B cell (primary cell): Measurements from ENCODE around the gene EYA4. TPM values are rescaled to one million over a fixed set of nuclear protein-coding genes. Genes with fewer than 3 reads are reported as not detected.

Experiments used
- ATAC-seq: fragments of 200-7000 bp; cut with Tn5 transposase; one replicate; pipeline ENCODE4 v1.10.0; 2021; ENCODE audit warnings: low read depth, mild to moderate bottlenecking, moderate number of reproducible peaks, moderate library complexity
- CTCF ChIA-PET: fragments of 350-600 bp; sonication (Branson Sonifier 250); formaldehyde crosslinking; loops from one replicate; lab custom pipeline; 2021; ENCODE audit warnings: antibody characterized with exemption, inconsistent platforms; lab: Charles Lee
- POLR2A ChIA-PET: fragments of 350-600 bp; sonication (Branson Sonifier 250); formaldehyde crosslinking; loops from one replicate; lab custom pipeline; 2021; ENCODE audit warnings: antibody characterized with exemption; lab: Charles Lee
- DNase-seq: peaks from one replicate; pipeline ENCODE4 v3.0.0; 2013
- H2AFZ ChIP-seq: 2 replicates; pipeline ENCODE4 v1.6.1; 2012; ENCODE audit warnings: mild to moderate bottlenecking, low read depth, low read length; ENCODE audit not compliant: insufficient read depth, poor library complexity, severe bottlenecking
- H3K27ac ChIP-seq, 2 donors: 1 replicate in 1 of 2; 2 replicates in 1 of 2; pipeline ENCODE4 v1.5.1; 2012 to 2013; ENCODE audit warnings: low read length in 2 of 2, mild to moderate bottlenecking in 2 of 2, moderate library complexity in 1 of 2
- H3K27me3 ChIP-seq, 4 experiments: fragments of 200-600 bp in 1 of 4; sonication (generic) in 1 of 4; replicated peaks in 1 of 4; 1 replicate in 2 of 4; 2 replicates in 2 of 4; pipeline versions ENCODE4 v1.6.1 to v1.7.0; 2013 to 2016; ENCODE audit warnings: low read length in 3 of 4, mild to moderate bottlenecking in 2 of 4, mixed read lengths in 1 of 4, moderate library complexity in 1 of 4; ENCODE audit not compliant: insufficient read depth in 4 of 4, control insufficient read depth in 3 of 4; ENCODE audit errors: control extremely low read depth in 1 of 4
- H3K36me3 ChIP-seq, 2 experiments: replicated peaks in 1 of 2; 1 replicate in 1 of 2; 2 replicates in 1 of 2; pipeline versions ENCODE4 v1.6.1 to v1.7.1; 2013; ENCODE audit warnings: low read length in 1 of 2; ENCODE audit not compliant: insufficient read depth in 2 of 2, control insufficient read depth in 1 of 2; ENCODE audit errors: control extremely low read depth in 1 of 2, extremely low read depth in 1 of 2
- H3K4me1 ChIP-seq, 2 donors: fragments of 200-600 bp in 1 of 2; sonication (generic) in 1 of 2; 1 replicate in 1 of 2; 2 replicates in 1 of 2; pipeline versions ENCODE4 v1.5.1 to v1.6.1; 2013 to 2017; ENCODE audit warnings: low read length in 2 of 2; ENCODE audit not compliant: control insufficient read depth in 2 of 2, insufficient read depth in 2 of 2
- H3K4me2 ChIP-seq: replicated peaks from 2 replicates; pipeline ENCODE3; 2012; ENCODE audit warnings: mild to moderate bottlenecking, low read depth, low read length; ENCODE audit not compliant: poor library complexity, severe bottlenecking
- H3K4me3 ChIP-seq, 5 experiments: fragments of 200-600 bp in 1 of 5; sonication (generic) in 1 of 5; 1 replicate in 3 of 5; 2 replicates in 2 of 5; pipeline versions ENCODE4 v1.5.1 to v1.7.0; 2011 to 2016; ENCODE audit warnings: low read length in 4 of 5, mild to moderate bottlenecking in 4 of 5, low read depth in 2 of 5, control low read depth in 1 of 5, moderate library complexity in 1 of 5; ENCODE audit not compliant: insufficient read depth in 1 of 5; ENCODE audit errors: control extremely low read depth in 1 of 5, extremely low read depth in 1 of 5
- H3K79me2 ChIP-seq: fragments of 200-600 bp; sonication (generic); one replicate; pipeline ENCODE4 v1.6.0; 2016; ENCODE audit warnings: low read length; ENCODE audit not compliant: control insufficient read depth, insufficient read depth
- H3K9ac ChIP-seq: fragments of 200-600 bp; sonication (generic); 2 replicates; pipeline ENCODE4 v1.6.1; 2017; ENCODE audit warnings: mild to moderate bottlenecking, low read length, moderate library complexity
- H3K9me3 ChIP-seq, 3 donors: one replicate each; pipeline versions ENCODE4 v1.6.1 to v1.7.1; 2013; ENCODE audit warnings: low read length in 2 of 3; ENCODE audit not compliant: control insufficient read depth in 2 of 3, insufficient read depth in 1 of 3; ENCODE audit errors: control extremely low read depth in 1 of 3
- H4K20me1 ChIP-seq: 2 replicates; pipeline ENCODE4 v1.6.0; 2012; ENCODE audit warnings: mild to moderate bottlenecking, low read length; ENCODE audit not compliant: insufficient read depth, control insufficient read depth, poor library complexity, severe bottlenecking
- H3K27ac Mint-ChIP-seq: one replicate; pipeline ENCODE4 v1.8.0; 2021; ENCODE audit warnings: mixed read lengths
- H3K27me3 Mint-ChIP-seq: one replicate; pipeline ENCODE4 v1.8.0; 2021; ENCODE audit warnings: mixed read lengths
- H3K4me1 Mint-ChIP-seq: one replicate; pipeline ENCODE4 v1.8.0; 2021; ENCODE audit warnings: mixed read lengths
- H3K4me3 Mint-ChIP-seq: one replicate; pipeline ENCODE4 v1.8.0; 2021; ENCODE audit warnings: mixed read lengths
- H3K9me3 Mint-ChIP-seq: one replicate; pipeline ENCODE4 v1.8.0; 2022; ENCODE audit warnings: mixed read lengths; ENCODE audit not compliant: insufficient read depth
- CTCF ChIP-seq: fragments of 200-600 bp; IDR thresholded peaks from one replicate; pipeline ENCODE4 v1.8.0; 2022; ENCODE audit warnings: antibody characterized with exemption, mild to moderate bottlenecking
- EZH2 ChIP-seq: IDR thresholded peaks from 2 replicates; pipeline ENCODE4 v1.6.1; 2012; ENCODE audit warnings: borderline replicate concordance, low read depth, mild to moderate bottlenecking, moderate library complexity, low read length; ENCODE audit not compliant: insufficient read depth, poor library complexity, severe bottlenecking
- WGBS: methylation state at CpG from one replicate; pipeline ENCODE4 v1.1.5; 2013; ENCODE audit warnings: missing lambda C conversion rate; ENCODE audit not compliant: insufficient coverage; 5-methylcytosine and 5-hydroxymethylcytosine counted together
- intact Hi-C: fragments of 100-400 bp; cut with micrococcal nuclease; formaldehyde crosslinking; loops from one replicate; pipeline ENCODE4 v1.10.0; 2022
- polyA plus RNA-seq: library from polyadenylated mRNA; depleted of rRNA; stranded (reverse); fragments of >200 nt; gene quantifications from 2 replicates; pipeline ENCODE4 v1.2.3, GENCODE V29; 2012
- total RNA-seq, 2 donors: library from RNA; stranded (reverse); fragments of 120-200 nt in 1 of 2; gene quantifications; 1 replicate in 1 of 2; 2 replicates in 1 of 2; pipeline versions ENCODE4 v1.2.3 to v1.2.4, GENCODE V29; 2013 to 2022

Gene EYA4
- total and polyA plus RNA-seq, 2 donors (not counting 1 experiment from before 2014, with no cell fraction given): 0.49 TPM; not detected in 1

GRCh38 chr6:133432021-133432989 is 191.1 kb downstream of the EYA4 start:
- Mint-ChIP-seq H3K27me3 (no peaks in the 10 kb centered on the region), H3K9me3 (no peaks in the 10 kb centered on the region), H3K4me1 (no peaks in the 10 kb centered on the region), H3K4me3 (no peak overlapping the region), H3K27ac (no peak overlapping the region)
- POLR2A ChIA-PET: no interaction called here
- 88% methylated on average over 5 of the region's 9 CpGs for WGBS
- CTCF ChIA-PET: no interaction called here
- no peaks in the 10 kb centered on the region for H3K36me3 ChIP-seq
- no peaks in the 10 kb centered on the region for H3K4me1 ChIP-seq
- H3K9ac ChIP-seq: no peak overlapping the region
- H3K4me3 ChIP-seq: no peak overlapping the region
- no peak overlapping the region for H2AFZ ChIP-seq
- H4K20me1 ChIP-seq: no peaks in the 10 kb centered on the region
- no peaks in the 10 kb centered on the region for H3K27me3 ChIP-seq
- no peaks in the 10 kb centered on the region for H3K79me2 ChIP-seq
- no peak overlapping the region for H3K4me2 ChIP-seq
- no peak for DNase-seq
- H3K9me3 ChIP-seq: no peaks in the 10 kb centered on the region
- intact Hi-C loops: no loop called here
- no peak overlapping the region for H3K27ac ChIP-seq
- ATAC-seq: no peak
- TF ChIP-seq EZH2 (no peak), CTCF (no peak)

DNA sequence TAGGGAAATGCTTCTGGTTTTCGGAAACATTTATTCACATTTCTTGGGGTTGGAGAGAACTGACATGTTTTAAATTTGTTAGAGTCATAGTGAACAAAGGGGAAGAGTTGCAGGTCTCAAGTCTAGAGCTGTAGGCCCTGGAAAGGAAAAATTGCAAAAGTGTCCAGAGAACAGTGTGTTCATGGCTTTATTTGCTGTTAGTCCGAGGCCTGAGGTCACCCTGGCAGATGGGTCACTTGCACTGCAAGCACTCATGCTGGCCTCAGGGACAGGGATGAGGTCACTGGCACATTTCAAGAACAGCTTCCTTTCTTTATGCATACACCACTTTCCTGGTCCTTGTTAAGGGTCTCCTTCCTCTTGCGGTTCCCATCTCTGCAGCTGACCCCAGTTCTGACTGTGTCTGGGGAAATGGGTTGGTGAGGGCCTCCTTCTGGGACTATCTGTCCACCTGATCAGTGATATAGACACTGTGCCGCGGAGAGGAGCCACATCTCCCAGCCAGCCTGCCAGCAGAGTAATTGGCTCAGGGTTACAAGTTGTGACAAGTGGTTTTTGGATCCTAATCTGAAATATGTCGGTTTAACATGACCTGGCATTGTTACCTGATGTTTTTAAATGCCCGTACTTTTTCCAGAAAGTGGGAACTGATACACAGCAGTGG is 194.0 kb downstream of the EYA4 start:
- H3K4me2 ChIP-seq: no peak overlapping the region
- no peak for DNase-seq
- no peak overlapping the region for H3K27ac ChIP-seq
- H3K4me3 ChIP-seq: no peak overlapping the region
- no peaks in the 10 kb centered on the region for H3K79me2 ChIP-seq
- H3K9me3 ChIP-seq: no peaks in the 10 kb centered on the region
- H3K27ac Mint-ChIP-seq: no peak overlapping the region
- H3K4me3 Mint-ChIP-seq: no peak overlapping the region
- intact Hi-C loops: no loop called here
- H4K20me1 ChIP-seq: no peaks in the 10 kb centered on the region
- H3K27me3 ChIP-seq: no peaks in the 10 kb centered on the region
- no peak for ATAC-seq
- ChIA-PET CTCF (no interaction called here), POLR2A (no interaction called here)
- WGBS: 63% methylated on average over 6 of the region's 7 CpGs
- H3K4me1 ChIP-seq: no peaks in the 10 kb centered on the region
- no peaks in the 10 kb centered on the region for H3K9me3 Mint-ChIP-seq
- no peaks in the 10 kb centered on the region for H3K27me3 Mint-ChIP-seq
- H2AFZ ChIP-seq: no peak overlapping the region
- no peaks in the 10 kb centered on the region for H3K4me1 Mint-ChIP-seq
- no peak overlapping the region for H3K9ac ChIP-seq
- no peaks in the 10 kb centered on the region for H3K36me3 ChIP-seq
- TF ChIP-seq EZH2: no peak
- no peak for TF ChIP-seq CTCF
